KMS-11 (cell line): ENCODE data around the gene GATA6.

Source experiments
- H2AFZ ChIP-seq: fragments of 200-600 bp; sonication (generic); 2 replicates; pipeline ENCODE4 v1.6.1; 2016; ENCODE audit warnings: antibody characterized with exemption, mixed run types, low read depth
- H3K27ac ChIP-seq: fragments of 200-600 bp; sonication (generic); 2 replicates; pipeline ENCODE4 v1.6.1; 2016; ENCODE audit warnings: mild to moderate bottlenecking, mixed run types
- H3K27me3 ChIP-seq: fragments of 200-600 bp; sonication (generic); 2 replicates; pipeline ENCODE4 v1.6.1; 2017; ENCODE audit warnings: mild to moderate bottlenecking, low read depth, mixed run types, moderate library complexity; ENCODE audit not compliant: insufficient read depth
- H3K36me3 ChIP-seq: fragments of 200-600 bp; sonication (generic); 2 replicates; pipeline ENCODE4 v1.6.1; 2017; ENCODE audit warnings: mild to moderate bottlenecking, mixed run types; ENCODE audit not compliant: insufficient read depth
- H3K4me1 ChIP-seq: fragments of 200-600 bp; sonication (generic); 2 replicates; pipeline ENCODE4 v1.6.1; 2016; ENCODE audit warnings: mild to moderate bottlenecking, low read depth, mixed run types; ENCODE audit not compliant: poor library complexity, severe bottlenecking
- H3K4me2 ChIP-seq: fragments of 200-600 bp; sonication (generic); 2 replicates; pipeline ENCODE4 v1.7.0; 2016; ENCODE audit warnings: mild to moderate bottlenecking, mixed run types
- H3K4me3 ChIP-seq: fragments of 200-600 bp; sonication (generic); IDR thresholded peaks from 2 replicates; pipeline ENCODE4 v1.6.1; 2017; ENCODE audit warnings: low read depth, low read length, mixed read lengths; ENCODE audit not compliant: insufficient read depth
- H3K79me2 ChIP-seq: fragments of 200-600 bp; sonication (generic); 2 replicates; pipeline ENCODE4 v1.6.1; 2016; ENCODE audit warnings: low read depth, mixed run types; ENCODE audit not compliant: insufficient read depth
- H3K9ac ChIP-seq: fragments of 200-600 bp; sonication (generic); 2 replicates; pipeline ENCODE4 v1.6.1; 2016; ENCODE audit warnings: mild to moderate bottlenecking, mixed run types
- H4K20me1 ChIP-seq: fragments of 200-600 bp; sonication (generic); 2 replicates; pipeline ENCODE4 v1.6.1; 2016; ENCODE audit warnings: mild to moderate bottlenecking, mixed run types; ENCODE audit not compliant: insufficient read depth
- CTCF ChIP-seq: fragments of 200-600 bp; sonication (generic); conservative IDR thresholded peaks from 2 replicates; pipeline ENCODE4 v1.6.1; 2017; ENCODE audit warnings: low read depth, mild to moderate bottlenecking, antibody characterized with exemption, low read length, moderate library complexity, mixed read lengths

Gene GATA6

GRCh38 chr18:22153428-22153827, 16.0 kb upstream of the GATA6 start:
- Histone ChIP-seq H2AFZ (no peak overlapping the region), H3K4me3 (no peak overlapping the region), H3K9ac (no peak overlapping the region), H3K27ac (no peak overlapping the region), H3K4me2 (no peak overlapping the region), H3K79me2 (no peaks in the 10 kb centered on the region), H4K20me1 (no peaks in the 10 kb centered on the region), H3K27me3 (no peaks in the 10 kb centered on the region), H3K4me1 (no peaks in the 10 kb centered on the region), H3K36me3 (no peaks in the 10 kb centered on the region)
- TF ChIP-seq CTCF, result no peak

GRCh38 chr18:22155584-22155983, 13.8 kb upstream of the GATA6 start:
- H3K4me1 ChIP-seq, result no peaks in the 10 kb centered on the region
- H3K27me3 ChIP-seq, result no peaks in the 10 kb centered on the region
- H3K36me3 ChIP-seq, result no peaks in the 10 kb centered on the region
- H3K79me2 ChIP-seq, result no peaks in the 10 kb centered on the region
- no peak for TF ChIP-seq CTCF
- no peak overlapping the region for H2AFZ ChIP-seq
- no peak overlapping the region for H3K9ac ChIP-seq
- H4K20me1 ChIP-seq, result no peaks in the 10 kb centered on the region
- H3K4me3 ChIP-seq, result no peak overlapping the region
- no peak overlapping the region for H3K4me2 ChIP-seq
- no peak overlapping the region for H3K27ac ChIP-seq

- Histone ChIP-seq H3K4me3 (no peak overlapping the region), H3K4me2 (no peak overlapping the region), H2AFZ (no peak overlapping the region), H3K4me1 (no peaks in the 10 kb centered on the region), H3K79me2 (no peaks in the 10 kb centered on the region), H3K27me3 (no peaks in the 10 kb centered on the region), H3K27ac (no peak overlapping the region), H3K9ac (no peak overlapping the region), H4K20me1 (no peaks in the 10 kb centered on the region), H3K36me3 (no peaks in the 10 kb centered on the region)
- TF ChIP-seq CTCF, result no peak
Measured at GRCh38 chr18:22159014-22159413, 10.4 kb upstream of the GATA6 start.

- no peaks in the 10 kb centered on the region for H3K79me2 ChIP-seq
- no peaks in the 10 kb centered on the region for H3K4me1 ChIP-seq
- H4K20me1 ChIP-seq, result no peaks in the 10 kb centered on the region
- no peaks in the 10 kb centered on the region for H3K27me3 ChIP-seq
- no peak overlapping the region for H3K9ac ChIP-seq
- no peak overlapping the region for H2AFZ ChIP-seq
- no peak overlapping the region for H3K4me3 ChIP-seq
- H3K36me3 ChIP-seq, result no peaks in the 10 kb centered on the region
- H3K4me2 ChIP-seq, result no peak overlapping the region
- TF ChIP-seq CTCF, result no peak
- H3K27ac ChIP-seq, result no peak overlapping the region
Measured at GRCh38 chr18:22161090-22161489, 8.3 kb upstream of the GATA6 start.
